BE2C (cell line): ENCODE measurements around the gene BEND4.

ENCODE experiments used
- DNase-seq: peaks from one replicate; pipeline ENCODE4 v3.0.0-alpha.2; 2020
- H3K27me3 ChIP-seq: fragments of 250-450 bp; sonication (Bioruptor Pico); 2 replicates; pipeline ENCODE4 v1.5.1; 2020; ENCODE audit warnings: mild to moderate bottlenecking
- H3K36me3 ChIP-seq: fragments of 250-450 bp; sonication (Bioruptor Pico); 2 replicates; pipeline ENCODE4 v1.5.1; 2020; ENCODE audit warnings: mild to moderate bottlenecking
- H3K4me1 ChIP-seq: fragments of 250-450 bp; sonication (Bioruptor Pico); 2 replicates; pipeline ENCODE4 v1.5.1; 2020
- H3K4me3 ChIP-seq: 2 replicates; pipeline ENCODE4 v1.5.1; 2011; ENCODE audit warnings: low read depth, low read length
- H3K9me3 ChIP-seq: fragments of 250-450 bp; sonication (Bioruptor Pico); 2 replicates; pipeline ENCODE4 v1.5.1; 2020
- TF ChIP-seq, protein P1 (sequence below): IDR thresholded peaks from 2 replicates; pipeline ENCODE4 v1.5.1; 2012; ENCODE audit warnings: mild to moderate bottlenecking, low read depth, low read length

The BEND4 gene

GRCh38 chr4:42066402-42066801, 86.1 kb downstream of the BEND4 start:
- Histone ChIP-seq H3K36me3 (no peaks in the 10 kb centered on the region; the same call in 1 of the 2 replicates), H3K4me3 (no peak overlapping the region), H3K27me3 (no peaks in the 10 kb centered on the region), H3K4me1 (no peaks in the 10 kb centered on the region), H3K9me3 (no peaks in the 10 kb centered on the region)
- TF ChIP-seq, protein P1, sequence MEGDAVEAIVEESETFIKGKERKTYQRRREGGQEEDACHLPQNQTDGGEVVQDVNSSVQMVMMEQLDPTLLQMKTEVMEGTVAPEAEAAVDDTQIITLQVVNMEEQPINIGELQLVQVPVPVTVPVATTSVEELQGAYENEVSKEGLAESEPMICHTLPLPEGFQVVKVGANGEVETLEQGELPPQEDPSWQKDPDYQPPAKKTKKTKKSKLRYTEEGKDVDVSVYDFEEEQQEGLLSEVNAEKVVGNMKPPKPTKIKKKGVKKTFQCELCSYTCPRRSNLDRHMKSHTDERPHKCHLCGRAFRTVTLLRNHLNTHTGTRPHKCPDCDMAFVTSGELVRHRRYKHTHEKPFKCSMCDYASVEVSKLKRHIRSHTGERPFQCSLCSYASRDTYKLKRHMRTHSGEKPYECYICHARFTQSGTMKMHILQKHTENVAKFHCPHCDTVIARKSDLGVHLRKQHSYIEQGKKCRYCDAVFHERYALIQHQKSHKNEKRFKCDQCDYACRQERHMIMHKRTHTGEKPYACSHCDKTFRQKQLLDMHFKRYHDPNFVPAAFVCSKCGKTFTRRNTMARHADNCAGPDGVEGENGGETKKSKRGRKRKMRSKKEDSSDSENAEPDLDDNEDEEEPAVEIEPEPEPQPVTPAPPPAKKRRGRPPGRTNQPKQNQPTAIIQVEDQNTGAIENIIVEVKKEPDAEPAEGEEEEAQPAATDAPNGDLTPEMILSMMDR = no peak
- DNase-seq = no peak
